Hematopoietic multipotent progenitor cell treated with erythropoietin and hydrocortisone succinate and interleukin-3 and kit ligand, for 15 days (in vitro differentiated cells): ENCODE data around the gene LTBP2.

Source experiments
- DNase-seq: peaks from one replicate; pipeline ENCODE4 v3.0.0-alpha.2; 2015; ENCODE audit warnings: low spot score

LTBP2 gene

GRCh38 chr14:74526854-74527585 is 85.0 kb downstream of the LTBP2 start:
- DNase-seq = no peak

DNA sequence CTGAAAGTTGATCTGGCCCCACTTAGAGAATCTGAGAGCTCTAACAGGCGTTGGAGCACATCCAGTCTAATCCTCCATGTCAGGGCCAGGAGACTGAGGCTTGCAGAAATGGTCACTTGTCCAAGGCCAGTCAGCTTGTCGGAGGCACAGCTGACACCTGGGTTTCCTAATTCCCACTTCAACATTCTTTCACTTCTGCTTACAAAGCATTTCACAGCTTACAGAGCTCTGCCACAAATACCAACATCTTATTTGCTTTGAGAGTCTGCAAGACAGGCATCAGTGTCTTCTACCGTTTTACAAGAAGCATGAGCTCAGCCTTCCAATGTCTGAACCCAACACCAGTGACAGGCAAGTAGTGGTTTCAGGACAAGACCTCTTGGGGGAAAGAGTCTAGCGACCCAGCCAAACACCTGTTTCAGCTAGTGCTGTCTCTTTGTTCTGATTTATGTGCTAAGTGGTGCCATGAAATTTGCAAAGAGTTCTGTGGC is 86.6 kb downstream of the LTBP2 start:
- DNase-seq = no peak

DNA sequence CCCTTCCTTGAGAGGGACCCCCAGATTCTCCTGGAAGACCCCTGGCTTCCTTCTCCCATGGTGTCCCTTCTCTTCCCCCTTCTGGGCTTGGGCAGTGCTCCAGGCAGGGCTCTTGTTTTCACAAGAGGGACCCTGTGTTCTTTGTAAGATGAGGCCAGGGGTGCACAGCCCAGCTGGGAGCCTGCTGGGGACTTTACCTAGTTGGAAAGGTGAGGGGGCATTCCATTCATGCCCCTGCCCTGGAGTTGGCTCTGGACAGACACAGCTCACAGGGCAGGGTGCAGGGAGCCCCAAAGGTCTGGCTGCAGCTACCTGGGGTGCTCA is 87.3 kb downstream of the LTBP2 start:
- no peak for DNase-seq

GRCh38 chr14:74524076-74524811 is 87.8 kb downstream of the LTBP2 start:
- DNase-seq = no peak

- no peak for DNase-seq
These were observed 89.3 kb downstream of the LTBP2 start for GRCh38 chr14:74522740-74523139.

- DNase-seq = no peak
These were observed 90.3 kb downstream of the LTBP2 start for GRCh38 chr14:74521756-74522155.

- DNase-seq = no peak
These were observed 92.5 kb downstream of the LTBP2 start for GRCh38 chr14:74519316-74520074.

GRCh38 chr14:74518221-74518620 is 93.8 kb downstream of the LTBP2 start:
- DNase-seq = no peak

- DNase-seq = no peak
These were observed 94.3 kb downstream of the LTBP2 start for GRCh38 chr14:74517731-74518130.

DNA sequence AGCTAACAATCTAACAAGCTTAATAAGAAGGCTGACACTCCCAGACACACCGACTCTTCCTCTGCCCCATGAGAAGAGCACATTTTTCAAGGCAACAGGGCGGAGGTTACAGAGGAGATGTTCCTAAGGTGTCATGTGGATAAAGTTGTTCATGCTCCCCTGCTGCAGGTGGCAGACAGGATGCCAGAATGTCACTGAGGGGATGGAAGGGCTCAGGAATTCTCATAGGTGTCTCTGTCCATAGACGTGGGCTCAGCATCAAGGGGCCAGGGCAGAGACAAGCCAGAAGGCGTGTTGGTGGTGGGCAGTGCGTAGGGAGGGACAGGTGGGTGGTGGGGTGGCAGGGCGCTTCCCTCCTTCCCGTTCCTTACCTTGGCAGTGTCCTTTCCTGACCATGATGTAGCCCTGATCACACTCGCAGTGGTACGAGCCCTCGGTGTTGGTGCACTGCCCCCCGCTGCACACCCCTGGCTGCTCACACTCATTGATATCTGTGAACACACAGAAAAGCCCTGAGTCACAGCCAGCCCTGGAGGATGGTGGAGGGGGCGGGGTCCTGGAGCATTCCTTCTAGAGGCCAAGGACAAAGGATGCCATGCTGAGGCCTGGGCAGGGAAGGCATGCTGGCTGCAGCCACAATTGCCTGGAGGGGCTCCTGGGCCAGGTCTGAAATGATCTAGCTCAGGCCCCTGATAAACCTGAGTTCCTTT is 95.4 kb downstream of the LTBP2 start:
- no peak for DNase-seq

DNA sequence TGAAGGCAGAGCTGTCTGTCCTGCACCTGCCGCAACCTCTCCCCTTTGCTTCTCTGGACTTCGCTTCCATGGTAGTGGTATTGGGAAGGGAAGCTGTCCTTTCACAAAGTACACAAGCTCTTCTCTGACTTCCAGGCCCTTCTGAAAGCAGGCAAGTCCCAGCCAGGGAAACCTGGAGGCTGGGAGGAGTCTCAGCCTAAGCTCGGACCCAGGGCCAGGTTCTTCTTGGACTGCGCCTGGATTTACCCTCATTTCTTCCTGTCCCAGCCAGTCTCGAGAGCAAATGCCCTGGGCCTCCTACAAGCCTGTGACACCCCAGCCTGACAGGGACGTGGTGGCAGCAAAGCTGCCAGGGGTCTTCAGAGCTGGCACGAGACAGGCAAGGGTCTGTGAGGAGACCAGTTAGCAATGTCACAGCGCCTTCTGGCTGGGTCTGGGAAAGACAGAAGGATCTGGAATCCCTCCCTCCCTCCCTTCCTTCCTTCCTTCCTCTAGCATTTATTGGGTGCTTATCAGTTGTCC is 96.1 kb downstream of the LTBP2 start:
- DNase-seq = no peak

GRCh38 chr14:74514471-74514941 is 97.5 kb downstream of the LTBP2 start:
- no peak for DNase-seq

DNA sequence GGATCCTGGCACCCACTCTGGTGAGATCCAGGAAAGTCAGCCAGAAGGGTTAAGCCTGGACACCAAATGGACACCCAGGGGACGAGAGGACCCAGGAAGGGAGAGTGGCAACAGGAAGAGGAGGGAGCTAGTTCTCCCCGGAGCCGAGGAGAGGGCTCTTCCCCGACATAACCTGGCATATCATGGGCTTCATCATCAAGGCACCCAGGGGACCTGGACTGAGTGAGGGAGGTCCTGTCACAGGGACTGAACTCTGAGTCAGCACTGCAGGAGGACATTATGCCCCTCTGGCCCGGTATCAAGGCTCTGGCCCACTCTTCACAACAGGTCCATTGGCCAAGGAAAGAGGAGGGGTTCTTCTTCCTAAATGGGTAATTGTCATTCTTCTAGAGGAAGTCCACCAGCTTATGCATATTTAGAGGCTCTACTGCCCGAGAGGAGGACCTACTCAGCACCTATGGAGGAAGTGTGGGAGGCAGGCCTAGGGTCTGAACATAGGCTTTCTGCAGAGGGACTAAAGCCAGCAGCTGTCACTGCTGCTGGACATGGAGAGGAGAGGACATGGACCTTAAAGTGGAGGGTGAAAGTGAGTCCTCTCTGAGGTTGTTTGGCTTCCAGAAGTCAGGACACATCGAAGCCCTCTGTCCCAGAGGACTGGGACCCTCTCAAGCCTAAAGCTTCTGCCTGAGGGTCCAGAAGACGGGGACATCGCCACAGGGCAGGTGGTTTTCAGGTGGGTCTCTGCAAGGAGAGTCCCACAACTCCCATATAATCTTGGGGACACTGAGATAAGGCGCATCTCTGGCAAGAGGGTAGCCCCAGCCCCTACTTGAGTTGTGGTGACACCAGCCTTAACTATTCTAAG is 99.8 kb downstream of the LTBP2 start:
- DNase-seq = no peak

GRCh38 chr14:74510959-74511409 is 101.1 kb downstream of the LTBP2 start:
- DNase-seq = no peak

DNA sequence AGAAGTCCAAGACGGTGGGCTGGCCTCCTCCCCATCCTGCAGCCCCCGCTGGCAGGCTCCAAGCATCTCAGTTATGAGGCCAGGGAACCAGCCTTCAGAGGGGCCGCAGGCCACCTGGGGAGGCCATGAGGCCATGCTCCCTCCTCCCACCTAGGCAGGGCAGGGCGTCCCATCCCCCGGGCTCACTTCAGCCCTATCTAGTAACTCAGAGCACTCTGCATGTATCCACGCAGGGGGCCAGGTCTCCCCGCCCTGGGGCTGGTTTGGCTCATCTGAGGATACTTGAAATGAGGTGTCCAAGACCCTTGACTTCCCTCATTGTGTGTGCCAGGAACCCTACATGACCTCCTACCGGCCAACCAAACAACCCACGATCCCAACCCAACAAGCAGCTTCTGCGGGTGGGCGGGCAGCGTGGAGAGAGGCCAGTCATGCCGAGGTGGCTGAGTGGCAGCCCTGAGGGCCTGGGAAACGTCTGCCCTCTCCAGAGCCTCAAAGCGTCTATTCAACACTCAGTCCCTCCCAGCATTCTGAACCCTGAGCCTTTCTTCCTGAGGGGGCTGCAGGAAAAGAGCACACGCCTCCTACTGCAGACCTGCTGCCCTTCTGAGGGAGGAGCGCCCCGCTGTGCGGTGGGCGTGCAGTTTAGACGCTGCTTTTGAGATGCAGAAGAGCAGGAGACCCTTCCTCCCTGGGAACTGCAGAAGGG is 101.7 kb downstream of the LTBP2 start:
- no peak for DNase-seq

GRCh38 chr14:74509587-74510222 is 102.3 kb downstream of the LTBP2 start:
- DNase-seq = no peak

GRCh38 chr14:74508844-74509428 is 103.1 kb downstream of the LTBP2 start:
- no peak for DNase-seq

GRCh38 chr14:74508292-74508731 is 103.7 kb downstream of the LTBP2 start:
- no peak for DNase-seq

GRCh38 chr14:74507840-74508239 is 104.2 kb downstream of the LTBP2 start:
- no peak for DNase-seq
